ENCODE data around the gene PARVA. TPM values are rescaled to one million over a fixed set of nuclear protein-coding genes. Genes with fewer than 3 reads are reported as not detected.
A peak's percentile ranks its signal among the peaks of the same experiment; 100 is the strongest.

The PARVA gene
- total RNA-seq, 1 donor from 2014 or later = 106 TPM

DNA sequence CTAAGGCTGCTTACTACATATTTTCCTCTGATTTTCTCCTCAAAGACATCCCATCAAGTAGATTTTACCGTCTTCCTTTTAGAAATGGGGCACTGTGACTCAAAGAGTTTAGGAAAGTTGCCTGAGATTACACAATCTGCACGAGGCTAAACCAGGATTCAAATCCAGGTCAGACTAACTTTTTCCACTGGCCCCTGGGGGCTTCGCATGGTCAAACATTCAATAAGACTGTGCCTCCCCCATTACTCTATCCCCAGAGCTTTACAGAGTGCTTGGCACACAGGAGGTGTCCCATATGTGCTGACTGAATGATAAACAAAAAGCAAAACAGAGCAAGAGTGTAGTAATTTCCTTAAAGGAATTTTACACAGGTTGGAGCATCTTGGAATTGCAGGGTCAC is 178.8 kb downstream of the PARVA start:
- H3K36me3 ChIP-seq (ENCODE audit: insufficient read depth, low read length) = no peaks in the 10 kb centered on the region
- TF ChIP-seq EZH2 (IDR thresholded peaks at IDR 0.05; ENCODE audit: insufficient read depth, low read length) = no peak
- TF ChIP-seq, protein P1, sequence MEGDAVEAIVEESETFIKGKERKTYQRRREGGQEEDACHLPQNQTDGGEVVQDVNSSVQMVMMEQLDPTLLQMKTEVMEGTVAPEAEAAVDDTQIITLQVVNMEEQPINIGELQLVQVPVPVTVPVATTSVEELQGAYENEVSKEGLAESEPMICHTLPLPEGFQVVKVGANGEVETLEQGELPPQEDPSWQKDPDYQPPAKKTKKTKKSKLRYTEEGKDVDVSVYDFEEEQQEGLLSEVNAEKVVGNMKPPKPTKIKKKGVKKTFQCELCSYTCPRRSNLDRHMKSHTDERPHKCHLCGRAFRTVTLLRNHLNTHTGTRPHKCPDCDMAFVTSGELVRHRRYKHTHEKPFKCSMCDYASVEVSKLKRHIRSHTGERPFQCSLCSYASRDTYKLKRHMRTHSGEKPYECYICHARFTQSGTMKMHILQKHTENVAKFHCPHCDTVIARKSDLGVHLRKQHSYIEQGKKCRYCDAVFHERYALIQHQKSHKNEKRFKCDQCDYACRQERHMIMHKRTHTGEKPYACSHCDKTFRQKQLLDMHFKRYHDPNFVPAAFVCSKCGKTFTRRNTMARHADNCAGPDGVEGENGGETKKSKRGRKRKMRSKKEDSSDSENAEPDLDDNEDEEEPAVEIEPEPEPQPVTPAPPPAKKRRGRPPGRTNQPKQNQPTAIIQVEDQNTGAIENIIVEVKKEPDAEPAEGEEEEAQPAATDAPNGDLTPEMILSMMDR (IDR thresholded peaks at IDR 0.05; ENCODE audit: insufficient read depth, low read depth, low read length) = no peak
- H3K79me2 ChIP-seq (ENCODE audit: insufficient read depth, low read length) = no peaks in the 10 kb centered on the region
- H3K27me3 Mint-ChIP-seq (ENCODE audit: low read depth, unreplicated experiment) = no peaks in the 10 kb centered on the region
- H4K20me1 ChIP-seq (ENCODE audit: insufficient read depth, low read length) = no peaks in the 10 kb centered on the region
- no peaks in the 10 kb centered on the region for H3K9me3 ChIP-seq (ENCODE audit: insufficient read depth, low read depth, low read length)
- no peak overlapping the region for H3K4me3 Mint-ChIP-seq (ENCODE audit: unreplicated experiment)
- DNase-seq (ENCODE audit: low read depth) (peak; percentile 55), FAIRE-seq (peak; percentile 52)
- H3K4me3 ChIP-seq (ENCODE audit: insufficient read depth, low read depth, low read length) = no peak overlapping the region
- no peak overlapping the region for H2AFZ ChIP-seq (ENCODE audit: low read depth, low read length)
- H3K9ac ChIP-seq (ENCODE audit: low read length) = no peak overlapping the region
- H3K36me3 Mint-ChIP-seq (ENCODE audit: low read depth, unreplicated experiment) = no peaks in the 10 kb centered on the region
- H3K4me2 ChIP-seq (ENCODE audit: low read length) = peak overlapping the region; percentile 76
- peaks cover 22% of the 10 kb centered on the region for H3K4me1 Mint-ChIP-seq (ENCODE audit: low read depth, unreplicated experiment)
- H3K27me3 ChIP-seq (ENCODE audit: insufficient read depth, low read length) = no peaks in the 10 kb centered on the region
- peaks cover 19% of the 10 kb centered on the region for H3K4me1 ChIP-seq (ENCODE audit: insufficient read depth, low read length)
- H3K27ac ChIP-seq (ENCODE audit: low read depth, low read length) = peak overlapping the region; percentile 54
- peak overlapping the region; percentile 75 for H3K27ac Mint-ChIP-seq (ENCODE audit: unreplicated experiment)
- peaks cover 9% of the 10 kb centered on the region for H3K9me3 Mint-ChIP-seq (ENCODE audit: unreplicated experiment)

DNA sequence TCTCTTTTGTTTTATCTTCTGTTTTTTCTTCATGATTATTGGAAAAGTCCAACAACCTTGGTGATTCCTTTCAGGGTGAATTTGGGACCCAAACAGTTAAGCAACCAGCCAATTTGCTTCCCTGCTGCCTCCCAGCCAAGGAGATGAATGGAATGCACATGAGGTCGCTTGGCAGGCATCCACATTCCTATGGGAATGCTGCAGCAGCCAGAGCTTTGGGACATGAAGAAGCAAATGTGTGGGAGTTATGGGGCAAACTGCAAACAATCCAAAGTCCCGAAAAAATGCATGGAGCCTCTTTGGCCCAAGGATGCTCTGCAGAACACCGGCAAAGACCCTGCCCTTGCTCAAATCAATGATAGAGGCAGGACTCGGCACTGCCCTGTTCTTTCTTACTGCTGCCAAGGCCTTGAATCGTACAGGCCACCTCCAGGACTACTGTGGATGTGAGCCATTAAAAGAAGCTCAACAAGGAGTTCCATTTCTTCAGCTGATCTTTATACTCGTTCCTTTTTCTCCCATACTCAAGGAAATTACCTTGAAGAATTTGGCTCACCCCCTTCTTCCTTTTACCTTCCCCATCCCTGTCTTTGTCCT is 179.5 kb downstream of the PARVA start:
- no peaks in the 10 kb centered on the region for H4K20me1 ChIP-seq (ENCODE audit: insufficient read depth, low read length)
- H3K27me3 ChIP-seq (ENCODE audit: insufficient read depth, low read length) = no peaks in the 10 kb centered on the region
- Mint-ChIP-seq H3K27ac (ENCODE audit: unreplicated experiment) (peak overlapping the region; percentile 77), H3K4me3 (ENCODE audit: unreplicated experiment) (no peak overlapping the region), H3K9me3 (ENCODE audit: unreplicated experiment) (peaks cover 6% of the 10 kb centered on the region), H3K4me1 (ENCODE audit: low read depth, unreplicated experiment) (peaks cover 22% of the 10 kb centered on the region), H3K36me3 (ENCODE audit: low read depth, unreplicated experiment) (no peaks in the 10 kb centered on the region), H3K27me3 (ENCODE audit: low read depth, unreplicated experiment) (no peaks in the 10 kb centered on the region)
- no peaks in the 10 kb centered on the region for H3K9me3 ChIP-seq (ENCODE audit: insufficient read depth, low read depth, low read length)
- H3K79me2 ChIP-seq (ENCODE audit: insufficient read depth, low read length) = no peaks in the 10 kb centered on the region
- H3K36me3 ChIP-seq (ENCODE audit: insufficient read depth, low read length) = no peaks in the 10 kb centered on the region
- FAIRE-seq (peak; percentile 96), DNase-seq (ENCODE audit: low read depth) (peak; percentile 96)
- no peak overlapping the region for H3K4me3 ChIP-seq (ENCODE audit: insufficient read depth, low read depth, low read length)
- H3K4me1 ChIP-seq (ENCODE audit: insufficient read depth, low read length) = peaks cover 19% of the 10 kb centered on the region
- peak overlapping the region; percentile 29 for H2AFZ ChIP-seq (ENCODE audit: low read depth, low read length)
- peak overlapping the region; percentile 54 for H3K27ac ChIP-seq (ENCODE audit: low read depth, low read length)
- H3K9ac ChIP-seq (ENCODE audit: low read length) = no peak overlapping the region
- peak overlapping the region; percentile 76 for H3K4me2 ChIP-seq (ENCODE audit: low read length)
- TF ChIP-seq, protein P1 (IDR thresholded peaks at IDR 0.05; ENCODE audit: insufficient read depth, low read depth, low read length) = no peak
- TF ChIP-seq EZH2 (IDR thresholded peaks at IDR 0.05; ENCODE audit: insufficient read depth, low read length) = no peak

DNA sequence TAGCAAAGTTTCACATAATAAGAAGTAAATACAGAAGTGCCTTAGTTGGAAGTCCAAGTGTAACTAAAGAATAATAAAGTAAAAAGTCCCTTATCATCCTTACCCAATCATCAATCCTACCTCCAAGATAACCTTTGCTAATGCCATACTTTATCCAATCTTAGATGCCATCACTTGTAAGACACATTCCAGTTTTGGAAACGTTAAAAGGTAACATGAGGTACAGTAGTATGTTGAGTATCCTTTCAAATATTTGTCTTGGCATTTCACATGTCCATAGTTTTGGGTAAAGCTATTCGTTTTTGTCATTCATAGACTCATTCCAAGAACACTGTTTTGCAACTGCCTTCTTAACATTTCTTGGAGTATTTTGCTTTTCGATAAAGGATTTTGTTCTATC is 181.6 kb downstream of the PARVA start:
- Mint-ChIP-seq H3K27me3 (ENCODE audit: low read depth, unreplicated experiment) (no peaks in the 10 kb centered on the region), H3K27ac (ENCODE audit: unreplicated experiment) (no peak overlapping the region), H3K36me3 (ENCODE audit: low read depth, unreplicated experiment) (no peaks in the 10 kb centered on the region), H3K9me3 (ENCODE audit: unreplicated experiment) (peaks cover 4% of the 10 kb centered on the region), H3K4me1 (ENCODE audit: low read depth, unreplicated experiment) (peaks cover 24% of the 10 kb centered on the region), H3K4me3 (ENCODE audit: unreplicated experiment) (no peak overlapping the region)
- DNase-seq (ENCODE audit: low read depth) (no peak), FAIRE-seq (no peak)
- peaks cover 19% of the 10 kb centered on the region for H3K4me1 ChIP-seq (ENCODE audit: insufficient read depth, low read length)
- no peaks in the 10 kb centered on the region for H3K79me2 ChIP-seq (ENCODE audit: insufficient read depth, low read length)
- no peak overlapping the region for H2AFZ ChIP-seq (ENCODE audit: low read depth, low read length)
- H3K9me3 ChIP-seq (ENCODE audit: insufficient read depth, low read depth, low read length) = no peaks in the 10 kb centered on the region
- no peaks in the 10 kb centered on the region for H3K36me3 ChIP-seq (ENCODE audit: insufficient read depth, low read length)
- no peaks in the 10 kb centered on the region for H3K27me3 ChIP-seq (ENCODE audit: insufficient read depth, low read length)
- H3K9ac ChIP-seq (ENCODE audit: low read length) = no peak overlapping the region
- no peak overlapping the region for H3K4me3 ChIP-seq (ENCODE audit: insufficient read depth, low read depth, low read length)
- H3K4me2 ChIP-seq (ENCODE audit: low read length) = no peak overlapping the region
- no peak overlapping the region for H3K27ac ChIP-seq (ENCODE audit: low read depth, low read length)
- no peak for TF ChIP-seq EZH2 (IDR thresholded peaks at IDR 0.05; ENCODE audit: insufficient read depth, low read length)
- TF ChIP-seq, protein P1 (IDR thresholded peaks at IDR 0.05; ENCODE audit: insufficient read depth, low read depth, low read length) = no peak
- no peaks in the 10 kb centered on the region for H4K20me1 ChIP-seq (ENCODE audit: insufficient read depth, low read length)

All from astrocyte (in vitro differentiated cells and primary cell).